Right atrium auricular region (tissue), 2 donors: ENCODE results near the gene NCKAP5. TPM values are rescaled to one million over a fixed set of nuclear protein-coding genes. Genes with fewer than 3 reads are reported as not detected.

ENCODE experiments used
- DNase-seq: peaks from one replicate; pipeline ENCODE4 v3.0.0-alpha.2; 2019; ENCODE audit warnings: low spot score
- H3K27ac ChIP-seq, 2 donors: fragments of 200-600 bp; sonication (generic); 1 replicate in 1 of 2; 2 replicates in 1 of 2; pipeline ENCODE4 v1.5.1; 2016 to 2019
- H3K27me3 ChIP-seq, 2 donors: fragments of 200-600 bp; sonication (generic); one replicate each; pipeline versions ENCODE4 v1.5.1 to v1.6.0; 2017 to 2019
- H3K36me3 ChIP-seq: fragments of 200-600 bp; sonication (generic); one replicate; pipeline ENCODE4 v1.5.1; 2016
- H3K4me1 ChIP-seq, 2 donors: fragments of 200-600 bp; sonication (generic); one replicate each; pipeline versions ENCODE4 v1.5.1 to v1.6.0; 2017 to 2019
- H3K4me3 ChIP-seq, 2 donors: fragments of 200-600 bp; sonication (generic); 1 replicate in 1 of 2; 2 replicates in 1 of 2; pipeline ENCODE4 v1.5.1; 2017 to 2019; ENCODE audit warnings: mild to moderate bottlenecking in 1 of 2, moderate library complexity in 1 of 2
- H3K9me3 ChIP-seq, 2 donors: fragments of 200-600 bp; sonication (generic); one replicate each; pipeline ENCODE4 v1.5.1; 2019
- CTCF ChIP-seq, 2 donors: fragments of 200-600 bp; sonication (generic); IDR thresholded peaks; one replicate each; pipeline ENCODE4 v1.5.1; 2019; ENCODE audit warnings: antibody characterized with exemption in 2 of 2
- total RNA-seq, 2 donors: library from RNA; depleted of rRNA; stranded (reverse); fragments of >200 nt; gene quantifications; one replicate each; pipeline ENCODE4 v1.1.0, GENCODE V29; 2016

NCKAP5 gene
- total RNA-seq, 2 donors from 2014 or later = 3.6 to 5.4 TPM

DNA sequence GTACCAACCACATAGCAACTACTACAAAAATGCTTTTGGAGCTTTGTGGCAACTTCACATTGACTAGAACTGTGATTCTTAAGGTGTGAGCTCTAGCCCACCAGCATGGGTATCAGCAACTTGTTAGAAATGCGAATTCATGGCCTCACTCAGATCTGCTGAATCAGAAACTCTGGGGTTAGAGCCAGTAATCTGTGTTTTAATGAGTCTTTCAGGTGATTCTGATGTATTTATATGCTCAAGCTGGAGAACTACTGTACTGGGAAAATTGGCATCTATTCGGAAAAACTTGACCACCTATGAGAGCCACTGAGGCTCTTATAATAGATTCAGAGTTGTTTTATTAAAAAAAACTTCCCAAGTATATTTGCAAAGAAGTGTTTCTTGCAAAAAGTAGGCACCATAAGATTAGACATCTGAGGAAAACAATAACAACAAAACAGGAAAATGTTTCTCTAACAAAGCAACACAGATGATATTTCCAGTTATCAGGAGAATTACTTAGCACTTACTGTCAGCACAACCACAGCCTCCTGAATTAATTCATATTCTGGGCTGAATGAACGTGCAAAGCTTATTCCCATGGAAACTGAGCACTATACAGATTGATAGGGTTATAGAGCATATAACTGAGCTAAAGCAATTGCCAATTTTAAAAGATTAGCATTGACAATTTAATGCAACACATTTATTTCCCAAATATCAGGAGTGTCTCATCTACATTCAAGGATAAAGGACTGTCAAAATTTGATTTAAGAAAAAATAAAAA, 71.6 kb downstream of the NCKAP5 start:
- Histone ChIP-seq H3K27me3 (no peaks in the 10 kb centered on the region), H3K27ac (no peak overlapping the region), H3K9me3 (no peaks in the 10 kb centered on the region), H3K4me3 (no peak overlapping the region), H3K36me3 (no peaks in the 10 kb centered on the region), H3K4me1 (no peaks in the 10 kb centered on the region)
- no peak for TF ChIP-seq CTCF (IDR thresholded peaks at IDR 0.05)
- DNase-seq = no peak

DNA sequence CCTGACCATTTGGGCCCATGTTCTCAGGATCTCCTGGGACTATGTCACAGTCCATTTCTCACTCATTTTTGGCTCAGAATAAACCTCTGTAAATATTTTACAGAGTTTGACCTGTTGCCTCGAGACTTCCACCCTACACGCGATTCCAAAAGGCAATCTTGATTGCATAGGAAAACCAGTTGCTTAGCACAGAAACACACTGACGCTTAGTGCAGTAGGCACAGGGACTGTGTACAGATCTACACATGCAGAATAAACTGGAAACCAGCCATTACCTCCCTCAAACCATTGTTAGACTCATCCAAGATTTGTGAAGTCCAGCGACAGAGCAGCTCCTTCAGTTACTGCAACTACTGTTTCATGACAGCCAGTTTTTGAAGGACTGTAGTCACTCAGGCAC, 73.0 kb downstream of the NCKAP5 start:
- no peak overlapping the region for H3K4me3 ChIP-seq
- no peak for DNase-seq
- H3K9me3 ChIP-seq = no peaks in the 10 kb centered on the region
- no peak for TF ChIP-seq CTCF (IDR thresholded peaks at IDR 0.05)
- peaks cover 0 to 7% of the 10 kb centered on the region in 2 donors for H3K4me1 ChIP-seq
- H3K27ac ChIP-seq = no peak overlapping the region
- H3K27me3 ChIP-seq = no peaks in the 10 kb centered on the region
- no peaks in the 10 kb centered on the region for H3K36me3 ChIP-seq

- Histone ChIP-seq H3K27ac (no peak overlapping the region), H3K36me3 (no peaks in the 10 kb centered on the region), H3K9me3 (no peaks in the 10 kb centered on the region), H3K27me3 (no peaks in the 10 kb centered on the region), H3K4me3 (no peak overlapping the region), H3K4me1 (peaks cover 0 to 17% of the 10 kb centered on the region in 2 donors)
- no peak for TF ChIP-seq CTCF (IDR thresholded peaks at IDR 0.05)
- DNase-seq = no peak
Observed at GRCh38 chr2:133492719-133493380, 75.4 kb downstream of the NCKAP5 start.

GRCh38 chr2:133490411-133490980, 77.8 kb downstream of the NCKAP5 start:
- no peak for DNase-seq
- Histone ChIP-seq H3K4me1 (peaks cover 0 to 17% of the 10 kb centered on the region in 2 donors), H3K9me3 (no peaks in the 10 kb centered on the region), H3K27ac (no peak overlapping the region), H3K36me3 (no peaks in the 10 kb centered on the region), H3K27me3 (no peaks in the 10 kb centered on the region), H3K4me3 (no peak overlapping the region)
- TF ChIP-seq CTCF (IDR thresholded peaks at IDR 0.05) = no peak

GRCh38 chr2:133489641-133490410, 78.4 kb downstream of the NCKAP5 start:
- Histone ChIP-seq H3K4me3 (no peak overlapping the region), H3K27ac (no peak overlapping the region), H3K27me3 (no peaks in the 10 kb centered on the region), H3K36me3 (no peaks in the 10 kb centered on the region), H3K9me3 (no peaks in the 10 kb centered on the region), H3K4me1 (peaks cover 0 to 17% of the 10 kb centered on the region in 2 donors)
- no peak for DNase-seq
- no peak for TF ChIP-seq CTCF (IDR thresholded peaks at IDR 0.05)
